Common myeloid progenitor, CD34-positive (primary cell): ENCODE results near the gene FGD4.
"Not testable (repeated sequence)": the region's sequence is repeated elsewhere in the genome, so short reads cannot be mapped to it uniquely, and the experiment has no call there.

Experiments
- CTCF ChIA-PET: fragments of 350-600 bp; sonication (Branson Sonifier 250); formaldehyde crosslinking; loops from one replicate; lab custom pipeline; 2021; ENCODE audit warnings: antibody characterized with exemption; lab: Charles Lee
- POLR2A ChIA-PET: fragments of 350-600 bp; sonication (Branson Sonifier 250); formaldehyde crosslinking; loops from one replicate; lab custom pipeline; 2021; ENCODE audit warnings: antibody characterized with exemption; lab: Charles Lee
- DNase-seq, 3 donors: peaks; one replicate each; pipeline versions ENCODE4 v3.0.0 to v3.0.0-alpha.2; 2013
- H3K27ac ChIP-seq, 2 experiments: 1 replicate in 1 of 2; 2 replicates in 1 of 2; pipeline ENCODE4 v1.7.0; 2013; ENCODE audit warnings: inconsistent platforms in 2 of 2, low read length in 2 of 2, mild to moderate bottlenecking in 2 of 2, low read depth in 1 of 2, moderate library complexity in 1 of 2; ENCODE audit not compliant: severe bottlenecking in 2 of 2, insufficient read depth in 1 of 2, poor library complexity in 1 of 2
- H3K27me3 ChIP-seq, 5 experiments: replicated peaks in 2 of 5; 1 replicate in 3 of 5; 2 replicates in 2 of 5; pipeline versions ENCODE4 v1.6.1 to v1.7.0; 2013; ENCODE audit warnings: low read length in 4 of 5, mild to moderate bottlenecking in 2 of 5, moderate library complexity in 2 of 5, inconsistent platforms in 1 of 5; ENCODE audit not compliant: insufficient read depth in 5 of 5, control insufficient read depth in 4 of 5
- H3K36me3 ChIP-seq, 4 experiments: 1 replicate in 2 of 4; 2 replicates in 2 of 4; pipeline versions ENCODE4 v1.6.1 to v1.7.0; 2013; ENCODE audit warnings: low read length in 3 of 4, control low read depth in 1 of 4, mild to moderate bottlenecking in 1 of 4; ENCODE audit not compliant: control insufficient read depth in 4 of 4, insufficient read depth in 4 of 4
- H3K4me1 ChIP-seq, 4 experiments: 1 replicate in 3 of 4; 2 replicates in 1 of 4; pipeline versions ENCODE4 v1.6.1 to v1.7.1; 2013; ENCODE audit warnings: low read length in 3 of 4, mild to moderate bottlenecking in 3 of 4, control low read depth in 1 of 4, inconsistent platforms in 1 of 4, moderate library complexity in 1 of 4; ENCODE audit not compliant: control insufficient read depth in 4 of 4, insufficient read depth in 4 of 4; ENCODE audit errors: control extremely low read depth in 1 of 4
- H3K4me3 ChIP-seq, 7 experiments: 1 replicate in 4 of 7; 2 replicates in 3 of 7; pipeline versions ENCODE4 v1.5.1 to v1.7.0; 2013; ENCODE audit warnings: mild to moderate bottlenecking in 7 of 7, low read length in 6 of 7, moderate library complexity in 6 of 7, inconsistent platforms in 2 of 7, low read depth in 2 of 7, control low read depth in 1 of 7; ENCODE audit not compliant: insufficient read depth in 4 of 7, control insufficient read depth in 1 of 7; ENCODE audit errors: extremely low read depth in 1 of 7
- H3K9me3 ChIP-seq, 5 experiments: 1 replicate in 4 of 5; 2 replicates in 1 of 5; pipeline versions ENCODE4 v1.6.1 to v1.7.1; 2013; ENCODE audit warnings: low read length in 4 of 5, mild to moderate bottlenecking in 2 of 5, inconsistent platforms in 1 of 5, low read depth in 1 of 5, moderate library complexity in 1 of 5; ENCODE audit not compliant: control insufficient read depth in 4 of 5, insufficient read depth in 2 of 5; ENCODE audit errors: control extremely low read depth in 1 of 5
- WGBS: methylation state at CpG from one replicate; pipeline ENCODE4 v1.1.5; 2013; ENCODE audit not compliant: insufficient coverage; 5-methylcytosine and 5-hydroxymethylcytosine counted together

The FGD4 gene

GRCh38 chr12:32522331-32523221 lies 123.2 kb downstream of the FGD4 start:
- DNase-seq: peak in 2 of 3 donors; percentile 60 to 75
- ChIA-PET CTCF (interaction anchor here (0.6 to 3.3 kb wide), 8 partner anchors 11 to 146 kb away, joined by 3 to 11 read pairs (median 3); no protein-coding TSS in a partner anchor), POLR2A (no interaction called here)
- WGBS: 0% methylated on average over 4 of the region's 5 CpGs
- Histone ChIP-seq H3K27ac (peak overlapping the region; percentile 50 to 64), H3K36me3 (no peaks in the 10 kb centered on the region), H3K4me3 (peak overlapping the region in 4 of 7 experiments; percentile 2 to 61 (median 18)), H3K27me3 (no peaks in the 10 kb centered on the region), H3K9me3 (no peaks in the 10 kb centered on the region), H3K4me1 (peaks cover 20 to 26% (median 23%) of the 10 kb centered on the region in 4 experiments)

GRCh38 chr12:32525802-32526201 lies 126.4 kb downstream of the FGD4 start:
- H3K27me3 ChIP-seq, H3K4me3 ChIP-seq, POLR2A ChIA-PET, CTCF ChIA-PET, H3K9me3 ChIP-seq, H3K27ac ChIP-seq, DNase-seq, H3K36me3 ChIP-seq: not testable (repeated sequence)
- WGBS: 85% methylated on average over 4 of the region's 20 CpGs
- H3K4me1 ChIP-seq: peaks cover 20 to 26% (median 23%) of the 10 kb centered on the region in 4 experiments

- POLR2A ChIA-PET, DNase-seq, H3K9me3 ChIP-seq, H3K36me3 ChIP-seq, H3K27ac ChIP-seq, H3K4me3 ChIP-seq, H3K27me3 ChIP-seq: not testable (repeated sequence)
- H3K4me1 ChIP-seq: peaks cover 20 to 24% (median 22%) of the 10 kb centered on the region in 4 experiments
- CTCF ChIA-PET: interaction anchor here (1.2 to 1.7 kb wide), 2 partner anchors 50 to 70 kb away, joined by 3 read pairs; no protein-coding TSS in a partner anchor
- WGBS: 100% methylated on average over 3 of the region's 9 CpGs
Measured at GRCh38 chr12:32526343-32526742, 127.0 kb downstream of the FGD4 start.

GRCh38 chr12:32532422-32532821 lies 133.1 kb downstream of the FGD4 start:
- no peak overlapping the region for H3K4me3 ChIP-seq
- no peaks in the 10 kb centered on the region for H3K27me3 ChIP-seq
- no peak overlapping the region for H3K27ac ChIP-seq
- no peaks in the 10 kb centered on the region for H3K36me3 ChIP-seq
- H3K4me1 ChIP-seq: peaks cover 9 to 39% (median 26%) of the 10 kb centered on the region in 4 experiments
- POLR2A ChIA-PET: no interaction called here
- CTCF ChIA-PET: interaction anchor here (0.7 to 2.1 kb wide), 8 partner anchors 11 to 140 kb away, joined by 3 to 11 read pairs (median 4); no protein-coding TSS in a partner anchor
- no CpG with 5 or more reads among the region's 1 CpG for WGBS
- no peak for DNase-seq
- no peaks in the 10 kb centered on the region for H3K9me3 ChIP-seq

GRCh38 chr12:32532951-32533350 lies 133.6 kb downstream of the FGD4 start:
- CTCF ChIA-PET: interaction anchor here (0.7 to 2.1 kb wide), 7 partner anchors 9 to 139 kb away, joined by 3 to 11 read pairs (median 4); no protein-coding TSS in a partner anchor

GRCh38 chr12:32533506-32533905 lies 134.1 kb downstream of the FGD4 start:
- H3K27me3 ChIP-seq, DNase-seq, H3K27ac ChIP-seq, H3K36me3 ChIP-seq, POLR2A ChIA-PET, H3K9me3 ChIP-seq: not testable (repeated sequence)
- CTCF ChIA-PET: interaction anchor here (1.0 to 2.1 kb wide), 5 partner anchors 9 to 135 kb away, joined by 3 to 11 read pairs (median 3); no protein-coding TSS in a partner anchor
- peaks cover 9 to 39% (median 26%) of the 10 kb centered on the region in 4 experiments for H3K4me1 ChIP-seq
- peak overlapping the region in 1 of 7 experiments; percentile 78 for H3K4me3 ChIP-seq
- WGBS: 100% methylated on average over 2 of the region's 10 CpGs

More at GRCh38 chr12:32532951-32533350, 133.6 kb downstream of the FGD4 start:
- H3K9me3 ChIP-seq: no peaks in the 10 kb centered on the region
- no peaks in the 10 kb centered on the region for H3K27me3 ChIP-seq
- POLR2A ChIA-PET: no interaction called here
- peaks cover 9 to 39% (median 26%) of the 10 kb centered on the region in 4 experiments for H3K4me1 ChIP-seq
- H3K36me3 ChIP-seq: no peaks in the 10 kb centered on the region
- H3K4me3 ChIP-seq: no peak overlapping the region
- no peak overlapping the region for H3K27ac ChIP-seq
- DNase-seq: no peak
